ENCODE data around the gene MAGEB10. TPM values are rescaled to one million over a fixed set of nuclear protein-coding genes. Genes with fewer than 3 reads are reported as not detected.
A peak's percentile ranks its signal among the peaks of the same experiment; 100 is the strongest.

MAGEB10 gene
- total and polyA plus RNA-seq, 8 donors = not detected

DNA sequence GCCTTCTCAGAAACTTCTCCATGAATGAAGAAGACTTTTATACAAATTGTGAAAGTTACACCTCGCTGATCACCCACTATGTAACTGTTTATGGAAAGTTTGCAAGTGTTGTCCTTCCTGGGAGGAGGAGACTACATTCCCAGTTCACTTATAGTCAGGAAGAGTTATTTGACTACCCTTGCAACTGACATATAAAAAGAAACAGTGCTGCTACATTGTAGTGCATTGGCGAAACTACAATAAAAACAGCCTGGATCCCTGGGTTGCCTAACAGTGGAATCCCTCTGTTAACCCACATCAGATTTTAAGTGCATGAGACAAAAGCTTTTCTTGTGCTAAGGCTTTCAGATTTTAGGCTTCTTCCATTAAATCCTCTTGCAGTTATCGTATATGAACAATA lies 30.4 kb downstream of the MAGEB10 start:
- Histone ChIP-seq H3K27me3 (no peaks in the 10 kb centered on the region), H3K4me3 (no peak overlapping the region), H3K36me3 (no peaks in the 10 kb centered on the region), H3K27ac (no peak overlapping the region), H3K4me1 (no peaks in the 10 kb centered on the region), H3K9me3 (no peaks in the 10 kb centered on the region)
- intact Hi-C loops (cut with DNase I) = no loop called here
- 61 to 71% methylated on average over 3 of the region's 3 CpGs for WGBS, 2 donors
- TF ChIP-seq, protein P1, sequence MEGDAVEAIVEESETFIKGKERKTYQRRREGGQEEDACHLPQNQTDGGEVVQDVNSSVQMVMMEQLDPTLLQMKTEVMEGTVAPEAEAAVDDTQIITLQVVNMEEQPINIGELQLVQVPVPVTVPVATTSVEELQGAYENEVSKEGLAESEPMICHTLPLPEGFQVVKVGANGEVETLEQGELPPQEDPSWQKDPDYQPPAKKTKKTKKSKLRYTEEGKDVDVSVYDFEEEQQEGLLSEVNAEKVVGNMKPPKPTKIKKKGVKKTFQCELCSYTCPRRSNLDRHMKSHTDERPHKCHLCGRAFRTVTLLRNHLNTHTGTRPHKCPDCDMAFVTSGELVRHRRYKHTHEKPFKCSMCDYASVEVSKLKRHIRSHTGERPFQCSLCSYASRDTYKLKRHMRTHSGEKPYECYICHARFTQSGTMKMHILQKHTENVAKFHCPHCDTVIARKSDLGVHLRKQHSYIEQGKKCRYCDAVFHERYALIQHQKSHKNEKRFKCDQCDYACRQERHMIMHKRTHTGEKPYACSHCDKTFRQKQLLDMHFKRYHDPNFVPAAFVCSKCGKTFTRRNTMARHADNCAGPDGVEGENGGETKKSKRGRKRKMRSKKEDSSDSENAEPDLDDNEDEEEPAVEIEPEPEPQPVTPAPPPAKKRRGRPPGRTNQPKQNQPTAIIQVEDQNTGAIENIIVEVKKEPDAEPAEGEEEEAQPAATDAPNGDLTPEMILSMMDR (IDR thresholded peaks at IDR 0.05) = no peak
- ATAC-seq (no peak), FAIRE-seq (no peak), DNase-seq (no peak)

- no peaks in the 10 kb centered on the region for H3K9me3 ChIP-seq
- DNase-seq = no peak
- TF ChIP-seq, protein P1 (IDR thresholded peaks at IDR 0.05) = no peak
- 53 to 70% methylated on average over 3 of the region's 3 CpGs for WGBS, 2 donors
- H3K4me3 ChIP-seq = no peak overlapping the region
- no peak for FAIRE-seq
- H3K36me3 ChIP-seq = no peaks in the 10 kb centered on the region
- peaks cover 0 to 4% (median 0%) of the 10 kb centered on the region in 4 donors for H3K27me3 ChIP-seq
- intact Hi-C loops (cut with DNase I) = no loop called here
- no peak for ATAC-seq
- no peaks in the 10 kb centered on the region for H3K4me1 ChIP-seq
- H3K27ac ChIP-seq = no peak overlapping the region
Observed at GRCh38 chrX:27840881-27841280, 33.1 kb downstream of the MAGEB10 start.

DNA sequence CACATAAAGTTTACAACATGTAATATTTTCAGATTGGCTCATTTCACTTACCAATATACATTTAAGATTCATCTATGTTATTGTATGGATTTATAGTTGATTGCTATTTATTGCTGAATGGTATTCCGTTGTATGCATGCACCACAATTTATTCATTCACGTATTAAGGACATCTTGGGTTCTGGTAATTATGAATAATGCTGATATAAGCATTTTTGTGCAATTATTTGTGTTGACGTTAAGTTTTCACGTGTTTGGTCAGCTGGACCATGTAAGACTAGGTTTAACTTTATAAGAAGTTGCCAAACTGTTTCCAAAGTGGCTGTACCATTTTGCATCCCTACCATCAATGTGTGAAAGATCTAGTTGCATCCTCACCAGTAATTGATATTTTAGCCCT lies 35.1 kb downstream of the MAGEB10 start:
- Histone ChIP-seq H3K27ac (no peak overlapping the region), H3K9me3 (no peaks in the 10 kb centered on the region), H3K36me3 (no peaks in the 10 kb centered on the region), H3K4me1 (no peaks in the 10 kb centered on the region), H3K27me3 (peaks cover 0 to 4% (median 0%) of the 10 kb centered on the region in 4 donors), H3K4me3 (no peak overlapping the region)
- TF ChIP-seq, protein P1 (IDR thresholded peaks at IDR 0.05) = no peak
- no peak for FAIRE-seq
- DNase-seq = no peak
- intact Hi-C loops (cut with DNase I) = no loop called here
- WGBS, 2 donors = 43 to 51% methylated on average over 4 of the region's 4 CpGs
- no peak for ATAC-seq

DNA sequence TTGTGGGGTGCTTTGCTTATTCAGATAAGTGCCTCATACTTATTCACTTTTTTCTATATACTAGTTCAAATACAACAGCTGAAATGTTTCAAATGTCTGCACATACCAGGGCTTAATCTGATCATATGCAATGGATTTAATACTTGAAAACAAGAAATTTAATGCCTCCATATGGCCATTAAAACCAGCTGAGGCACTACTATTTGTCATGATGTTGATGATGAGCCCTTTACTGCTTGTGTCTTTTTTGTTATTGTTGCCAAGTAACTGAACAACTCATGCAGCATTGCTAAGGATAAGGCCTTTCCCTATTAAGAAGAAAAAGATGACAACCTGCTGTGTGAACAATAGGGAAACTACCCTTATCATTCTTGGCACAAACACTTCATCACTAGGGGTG lies 52.5 kb downstream of the MAGEB10 start:
- ATAC-seq (no peak), DNase-seq (no peak), FAIRE-seq (no peak)
- Histone ChIP-seq H3K36me3 (no peaks in the 10 kb centered on the region), H3K27me3 (peaks cover 0 to 12% (median 9%) of the 10 kb centered on the region in 4 donors), H3K4me1 (no peaks in the 10 kb centered on the region), H3K9me3 (no peaks in the 10 kb centered on the region), H3K27ac (no peak overlapping the region), H3K4me3 (no peak overlapping the region)
- TF ChIP-seq, protein P1 (IDR thresholded peaks at IDR 0.05) = no peak
- intact Hi-C loops (cut with DNase I) = no loop called here

DNA sequence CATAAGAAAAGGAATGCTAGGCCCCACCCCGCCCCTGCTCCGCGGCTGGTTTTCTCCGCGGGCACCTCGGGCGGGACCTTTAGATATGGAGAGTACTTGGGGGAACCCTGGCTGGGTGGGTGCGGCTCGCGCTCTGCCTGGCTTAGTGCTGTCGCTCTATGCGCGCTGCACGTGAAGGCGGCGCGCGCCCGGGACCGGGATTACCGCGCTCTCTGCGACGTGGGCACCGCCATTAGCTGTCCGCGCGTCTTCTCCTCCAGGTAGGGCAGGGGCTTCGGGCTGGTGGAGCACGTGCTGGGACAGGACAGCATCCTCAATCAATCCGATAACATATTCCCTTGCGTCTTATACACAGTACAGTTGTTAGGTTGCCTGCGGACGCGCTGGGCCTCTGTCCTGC lies 56.0 kb downstream of the MAGEB10 start:
- no peak for FAIRE-seq

More for the DNA sequence above, 56.0 kb downstream of the MAGEB10 start:
- no peak overlapping the region for H3K4me3 ChIP-seq
- TF ChIP-seq, protein P1 (IDR thresholded peaks at IDR 0.05) = no peak
- DNase-seq (peak in 1 of 6 donors; percentile 32), ATAC-seq (no peak)
- no peaks in the 10 kb centered on the region for H3K4me1 ChIP-seq
- H3K27ac ChIP-seq = no peak overlapping the region
- H3K36me3 ChIP-seq = no peaks in the 10 kb centered on the region
- 30 to 35% methylated on average over 35 of the region's 35 CpGs for WGBS, 2 donors
- intact Hi-C loops (cut with DNase I) = no loop called here
- H3K27me3 ChIP-seq = peaks cover 0 to 12% (median 9%) of the 10 kb centered on the region in 4 donors
- no peaks in the 10 kb centered on the region for H3K9me3 ChIP-seq

Other genes with a start within 250 kb of the MAGEB10 start
- gene DCAF8L2, start 217.6 kb upstream of the MAGEB10 start, total RNA-seq = not detected
- gene DCAF8L2, start 217.6 kb upstream of the MAGEB10 start, polyA plus RNA-seq = not detected
- not detected for gene DCAF8L1, start 173.5 kb downstream of the MAGEB10 start, total RNA-seq
- not detected for gene DCAF8L1, start 173.5 kb downstream of the MAGEB10 start, polyA plus RNA-seq

Data from pancreas (tissue), 10 donors.